Smooth muscle cell (in vitro differentiated cells): Measurements from ENCODE around the gene PRR33. TPM values are rescaled to one million over a fixed set of nuclear protein-coding genes. Genes with fewer than 3 reads are reported as not detected.
"Not testable (repeated sequence)": the region's sequence is repeated elsewhere in the genome, so short reads cannot be mapped to it uniquely, and the experiment has no call there.

Experiments
- DNase-seq: peaks from one replicate; lab custom pipeline; 2025; ENCODE audit not compliant: unreplicated experiment; lab: John Stamatoyannopoulos, UW
- H2AFZ ChIP-seq: fragments of 200-600 bp; sonication (generic); 2 replicates; pipeline ENCODE4 v1.6.0; 2016; ENCODE audit warnings: antibody characterized with exemption, low read depth, mild to moderate bottlenecking
- H3F3A ChIP-seq: fragments of 200-600 bp; sonication (generic); 2 replicates; pipeline ENCODE4 v1.6.0; 2017; ENCODE audit warnings: antibody characterized with exemption, low read depth
- H3K27ac ChIP-seq: fragments of 200-600 bp; sonication (generic); 2 replicates; pipeline ENCODE4 v1.5.1; 2016; ENCODE audit warnings: low read depth, mild to moderate bottlenecking
- H3K27me3 ChIP-seq: fragments of 200-600 bp; sonication (generic); 2 replicates; pipeline ENCODE4 v1.6.1; 2016; ENCODE audit warnings: low read depth, mild to moderate bottlenecking
- H3K36me3 ChIP-seq: fragments of 200-600 bp; sonication (generic); 2 replicates; pipeline ENCODE4 v1.5.1; 2016; ENCODE audit warnings: low read depth
- H3K4me1 ChIP-seq: fragments of 200-600 bp; sonication (generic); 2 replicates; pipeline ENCODE4 v1.5.1; 2016; ENCODE audit warnings: low read depth
- H3K4me2 ChIP-seq: fragments of 200-600 bp; sonication (generic); 2 replicates; pipeline ENCODE4 v1.6.0; 2016; ENCODE audit warnings: mild to moderate bottlenecking
- H3K4me3 ChIP-seq: fragments of 200-600 bp; sonication (generic); 2 replicates; pipeline ENCODE4 v1.5.1; 2016; ENCODE audit warnings: mild to moderate bottlenecking
- H3K79me2 ChIP-seq: fragments of 200-600 bp; sonication (generic); 2 replicates; pipeline ENCODE4 v1.6.0; 2016; ENCODE audit warnings: low read depth, mild to moderate bottlenecking
- H3K9ac ChIP-seq: fragments of 200-600 bp; sonication (generic); 2 replicates; pipeline ENCODE4 v1.6.0; 2016; ENCODE audit warnings: low read depth
- H3K9me3 ChIP-seq: fragments of 200-600 bp; sonication (generic); replicated peaks from 2 replicates; pipeline ENCODE4 v1.5.1; 2016; ENCODE audit warnings: low read depth
- H4K20me1 ChIP-seq: fragments of 200-600 bp; sonication (generic); 2 replicates; pipeline ENCODE4 v1.6.0; 2016; ENCODE audit warnings: low read depth
- CTCF ChIP-seq: fragments of 200-600 bp; sonication (generic); IDR thresholded peaks from 2 replicates; pipeline ENCODE4 v1.5.1; 2017; ENCODE audit warnings: borderline replicate concordance, mild to moderate bottlenecking, antibody characterized with exemption; ENCODE audit not compliant: insufficient read depth, poor library complexity, severe bottlenecking
- WGBS: methylation state at CpG from one replicate; pipeline ENCODE4 v1.1.7; 2016; ENCODE audit warnings: low lambda C conversion rate; 5-methylcytosine and 5-hydroxymethylcytosine counted together
- polyA plus RNA-seq: library from polyadenylated mRNA; unstranded; fragments of >200 nt; fragmentation: Nextera tagmentation; extraction: Ambion mirVana; gene quantifications from 2 replicates; pipeline ENCODE4 v1.2.1, GENCODE V29; 2016
- total RNA-seq: library from RNA; depleted of rRNA; stranded (reverse); fragments of >200 nt; gene quantifications from 2 replicates; pipeline ENCODE4 v1.2.3, GENCODE V29; 2014

Gene PRR33
- total and polyA plus RNA-seq, 2 experiments from 2014 or later: not detected

- no peak overlapping the region for H3K27ac ChIP-seq
- 80% methylated on average over 19 of the region's 28 CpGs for WGBS
- no peak for DNase-seq
- no peaks in the 10 kb centered on the region for H3K79me2 ChIP-seq
- no peak overlapping the region for H3K9ac ChIP-seq
- no peaks in the 10 kb centered on the region for H3K27me3 ChIP-seq
- H3K4me3 ChIP-seq: no peak overlapping the region
- no peaks in the 10 kb centered on the region for H3F3A ChIP-seq
- no peaks in the 10 kb centered on the region for H4K20me1 ChIP-seq
- H2AFZ ChIP-seq: no peak overlapping the region
- no peak for TF ChIP-seq CTCF
- H3K4me2 ChIP-seq: no peak overlapping the region
- H3K4me1 ChIP-seq: peaks cover 6% of the 10 kb centered on the region
- no peaks in the 10 kb centered on the region for H3K36me3 ChIP-seq
- no peaks in the 10 kb centered on the region for H3K9me3 ChIP-seq
Observed at GRCh38 chr11:1875093-1875850, 16.4 kb downstream of the PRR33 start.

- not testable (repeated sequence) for H3K27ac ChIP-seq, H4K20me1 ChIP-seq, H3K4me1 ChIP-seq, H2AFZ ChIP-seq, H3K9ac ChIP-seq, H3K79me2 ChIP-seq, H3K4me3 ChIP-seq, H3K4me2 ChIP-seq, H3K27me3 ChIP-seq, H3K36me3 ChIP-seq, DNase-seq, H3K9me3 ChIP-seq, H3F3A ChIP-seq
- 86% methylated on average over 16 of the region's 17 CpGs for WGBS
Observed at GRCh38 chr11:1874441-1875092, 17.1 kb downstream of the PRR33 start.

GRCh38 chr11:1873813-1874150, 17.9 kb downstream of the PRR33 start:
- not testable (repeated sequence) for H3K27ac ChIP-seq, H2AFZ ChIP-seq, H3K9ac ChIP-seq, H3K27me3 ChIP-seq, H4K20me1 ChIP-seq, H3K4me2 ChIP-seq, H3K4me1 ChIP-seq, H3K9me3 ChIP-seq, H3K4me3 ChIP-seq, H3K79me2 ChIP-seq, DNase-seq, H3F3A ChIP-seq, H3K36me3 ChIP-seq
- WGBS: 86% methylated on average over 2 of the region's 17 CpGs

GRCh38 chr11:1873048-1873812, 18.5 kb downstream of the PRR33 start:
- no peak for TF ChIP-seq CTCF
- WGBS: 70% methylated on average over 8 of the region's 11 CpGs
- H4K20me1 ChIP-seq: no peaks in the 10 kb centered on the region
- no peak overlapping the region for H2AFZ ChIP-seq
- peaks cover 6% of the 10 kb centered on the region for H3K4me1 ChIP-seq
- no peak overlapping the region for H3K4me2 ChIP-seq
- no peak overlapping the region for H3K4me3 ChIP-seq
- no peaks in the 10 kb centered on the region for H3K9me3 ChIP-seq
- no peaks in the 10 kb centered on the region for H3K79me2 ChIP-seq
- no peak overlapping the region for H3K27ac ChIP-seq
- no peaks in the 10 kb centered on the region for H3F3A ChIP-seq
- no peak for DNase-seq
- no peak overlapping the region for H3K9ac ChIP-seq
- H3K27me3 ChIP-seq: no peaks in the 10 kb centered on the region
- H3K36me3 ChIP-seq: no peaks in the 10 kb centered on the region
